H1 (cell line): Measurements from ENCODE around the gene CKAP2L. TPM values are rescaled to one million over a fixed set of nuclear protein-coding genes. Genes with fewer than 3 reads are reported as not detected.

Source experiments
- CTCF ChIA-PET: fragments of 300-600 bp; sonication (Branson Sonifier 250); formaldehyde crosslinking; loops from one replicate; lab custom pipeline; 2021; ENCODE audit not compliant: partially characterized antibody; lab: Charles Lee
- POLR2A ChIA-PET: fragments of 300-600 bp; sonication (Branson Sonifier 250); formaldehyde crosslinking; loops from one replicate; lab custom pipeline; 2021; ENCODE audit warnings: inconsistent platforms; ENCODE audit not compliant: partially characterized antibody; lab: Charles Lee
- DNase-seq, 2 experiments: peaks; one replicate each; pipeline versions ENCODE4 v3.0.0 to v3.0.0-alpha.2; 2010 to 2022; ENCODE audit warnings: low spot score in 2 of 2, low read depth in 1 of 2, mixed read lengths in 1 of 2
- FAIRE-seq: peaks from 2 replicates; lab custom pipeline; 2011; peaks lifted over from hg19 to GRCh38; lab: Jason Lieb, UNC
- H2AFZ ChIP-seq: 2 replicates; pipeline ENCODE4 v1.8.1; 2012; ENCODE audit warnings: low read length, inconsistent platforms
- H2AK5ac ChIP-seq: 2 replicates; pipeline ENCODE4 v1.6.1; 2013; ENCODE audit warnings: low read depth, low read length
- H2BK120ac ChIP-seq: replicated peaks from 2 replicates; pipeline ENCODE3; 2013; ENCODE audit warnings: low read depth, low read length, inconsistent platforms
- H2BK12ac ChIP-seq: 2 replicates; pipeline ENCODE4 v1.6.1; 2013; ENCODE audit warnings: low read depth, low read length
- H2BK15ac ChIP-seq: 2 replicates; pipeline ENCODE4 v1.6.1; 2013; ENCODE audit warnings: low read length
- H2BK20ac ChIP-seq: 2 replicates; pipeline ENCODE4 v1.6.1; 2013; ENCODE audit warnings: low read length
- H2BK5ac ChIP-seq: 2 replicates; pipeline ENCODE4 v1.6.1; 2013; ENCODE audit warnings: low read depth, low read length
- H3K14ac ChIP-seq: 2 replicates; pipeline ENCODE4 v1.6.1; 2013; ENCODE audit warnings: inconsistent platforms; ENCODE audit not compliant: insufficient read length
- H3K18ac ChIP-seq: 2 replicates; pipeline ENCODE4 v1.6.1; 2013; ENCODE audit warnings: low read length; ENCODE audit errors: extremely low read depth
- H3K23ac ChIP-seq: 2 replicates; pipeline ENCODE4 v1.6.1; 2013; ENCODE audit warnings: inconsistent platforms; ENCODE audit not compliant: insufficient read length
- H3K23me2 ChIP-seq: 2 replicates; pipeline ENCODE4 v1.6.1; 2013; ENCODE audit warnings: low read depth, low read length
- H3K27ac ChIP-seq: 2 replicates; pipeline ENCODE4 v1.6.1; 2011; ENCODE audit warnings: low read depth, low read length, inconsistent platforms
- H3K27me3 ChIP-seq, 4 experiments: replicated peaks in 1 of 4; 1 replicate in 1 of 4; 2 replicates in 3 of 4; pipeline versions ENCODE4 v1.6.1 to v1.8.1; 2011 to 2013; ENCODE audit warnings: low read length in 3 of 4, mild to moderate bottlenecking in 3 of 4, inconsistent platforms in 2 of 4, mixed read lengths in 2 of 4, moderate library complexity in 1 of 4; ENCODE audit not compliant: control insufficient read depth in 3 of 4, insufficient read depth in 3 of 4; ENCODE audit errors: extremely low read depth in 1 of 4
- H3K36me3 ChIP-seq, 4 experiments: 2 replicates each; pipeline versions ENCODE4 v1.6.1 to v1.8.1; 2011 to 2013; ENCODE audit warnings: mild to moderate bottlenecking in 4 of 4, low read length in 3 of 4, moderate library complexity in 2 of 4, control low read depth in 1 of 4, inconsistent platforms in 1 of 4; ENCODE audit not compliant: insufficient read depth in 4 of 4, control insufficient read depth in 2 of 4
- H3K4ac ChIP-seq: replicated peaks from 2 replicates; pipeline ENCODE3; 2013; ENCODE audit warnings: low read length, low read depth, mixed read lengths, inconsistent platforms; ENCODE audit not compliant: insufficient read length
- H3K4me1 ChIP-seq, 4 experiments: replicated peaks in 1 of 4; 1 replicate in 1 of 4; 2 replicates in 3 of 4; pipeline versions ENCODE4 v1.6.1 to v1.8.1; 2011 to 2013; ENCODE audit warnings: low read length in 3 of 4, inconsistent platforms in 2 of 4, mixed read lengths in 1 of 4; ENCODE audit not compliant: insufficient read depth in 4 of 4, control insufficient read depth in 3 of 4
- H3K4me2 ChIP-seq, 2 experiments: 2 replicates each; pipeline versions ENCODE4 v1.6.1 to v1.8.1; 2011 to 2013; ENCODE audit warnings: low read depth in 2 of 2, low read length in 2 of 2, control low read depth in 1 of 2, inconsistent platforms in 1 of 2, mild to moderate bottlenecking in 1 of 2; ENCODE audit not compliant: insufficient read depth in 1 of 2
- H3K4me3 ChIP-seq, 4 experiments: fragments of 200-600, 300-600 bp in 1 of 4; sonication (generic), shearing (Covaris generic), sonication (Bioruptor Twin) in 1 of 4; 2 replicates each; pipeline versions ENCODE4 v1.5.1 to v1.8.1; 2011 to 2016; ENCODE audit warnings: low read length in 4 of 4, low read depth in 3 of 4, control low read depth in 2 of 4, inconsistent platforms in 2 of 4, mild to moderate bottlenecking in 2 of 4, mixed read lengths in 1 of 4, moderate library complexity in 1 of 4; ENCODE audit not compliant: insufficient read depth in 2 of 4; ENCODE audit errors: extremely low read depth in 1 of 4
- H3K56ac ChIP-seq: replicated peaks from 2 replicates; pipeline ENCODE3; 2013; ENCODE audit warnings: low read depth, mild to moderate bottlenecking, mixed read lengths, low read length, inconsistent platforms; ENCODE audit not compliant: insufficient read length
- H3K79me1 ChIP-seq: 2 replicates; pipeline ENCODE4 v1.6.1; 2013; ENCODE audit warnings: low read depth, low read length, control low read depth
- H3K79me2 ChIP-seq, 2 experiments: 2 replicates each; pipeline versions ENCODE4 v1.6.1 to v1.8.1; 2012 to 2013; ENCODE audit warnings: low read length in 2 of 2, mild to moderate bottlenecking in 2 of 2, inconsistent platforms in 1 of 2; ENCODE audit not compliant: insufficient read depth in 2 of 2, control insufficient read depth in 1 of 2
- H3K9ac ChIP-seq, 4 experiments: replicated peaks in 1 of 4; 1 replicate in 1 of 4; 2 replicates in 3 of 4; pipeline versions ENCODE4 v1.6.1 to v1.8.1; 2011 to 2013; ENCODE audit warnings: low read depth in 3 of 4, low read length in 3 of 4, control low read depth in 2 of 4, mild to moderate bottlenecking in 2 of 4, moderate library complexity in 2 of 4, inconsistent platforms in 1 of 4; ENCODE audit errors: extremely low read depth in 1 of 4
- H3K9me3 ChIP-seq, 2 experiments: 2 replicates each; pipeline versions ENCODE4 v1.6.1 to v1.8.1; 2012 to 2013; ENCODE audit warnings: mild to moderate bottlenecking in 2 of 2, moderate library complexity in 2 of 2, control low read depth in 1 of 2, inconsistent platforms in 1 of 2, low read depth in 1 of 2, low read length in 1 of 2, mixed read lengths in 1 of 2; ENCODE audit not compliant: insufficient read depth in 2 of 2
- H4K20me1 ChIP-seq, 2 experiments: replicated peaks in 1 of 2; 2 replicates each; pipeline versions ENCODE3 to v1.8.1; 2011 to 2013; ENCODE audit warnings: inconsistent platforms in 2 of 2, low read length in 2 of 2, mild to moderate bottlenecking in 1 of 2; ENCODE audit not compliant: insufficient read depth in 2 of 2, control insufficient read depth in 1 of 2
- H4K5ac ChIP-seq: 2 replicates; pipeline ENCODE4 v1.6.1; 2013; ENCODE audit warnings: low read length, low read depth, mixed read lengths, inconsistent platforms; ENCODE audit not compliant: insufficient read length
- H4K8ac ChIP-seq: 2 replicates; pipeline ENCODE4 v1.8.0; 2013; ENCODE audit warnings: mild to moderate bottlenecking, moderate library complexity, low read length, inconsistent platforms; ENCODE audit not compliant: insufficient read depth; ENCODE audit errors: extremely low read depth
- H4K91ac ChIP-seq: replicated peaks from 2 replicates; pipeline ENCODE3; 2013; ENCODE audit warnings: low read length, mixed read lengths, inconsistent platforms; ENCODE audit not compliant: insufficient read length
- ASH2L ChIP-seq: fragments of 200-600, 300-600 bp; sonication (generic); IDR thresholded peaks from one replicate; pipeline ENCODE4 v1.7.1; 2017; ENCODE audit warnings: low read length
- BRCA1 ChIP-seq: IDR thresholded peaks from 2 replicates; pipeline ENCODE4 v1.6.1; 2012; ENCODE audit warnings: low read depth, low read length, improper control_type of control experiment
- CBX8 ChIP-seq: fragments of 300-800, 300-1000 bp; sonication (generic); IDR thresholded peaks from 2 replicates; pipeline ENCODE4 v1.7.1; 2016; ENCODE audit warnings: low read depth, low read length, borderline replicate concordance
- FOSL1 ChIP-seq: IDR thresholded peaks from 2 replicates; pipeline ENCODE4 v1.6.1; 2011; ENCODE audit warnings: mild to moderate bottlenecking, low read depth, low read length, moderate library complexity; ENCODE audit not compliant: insufficient read depth
- MAFK ChIP-seq: IDR thresholded peaks from 2 replicates; pipeline ENCODE4 v1.6.1; 2012; ENCODE audit warnings: low read depth, mild to moderate bottlenecking, improper control_type of control experiment, low read length
- WGBS, 2 experiments: shearing (Covaris generic) in 1 of 2; methylation state at CpG; one replicate each; pipeline versions ENCODE4 v1.1.6 to v1.1.7; 2013 to 2015; ENCODE audit warnings: low lambda C conversion rate in 2 of 2, mixed read lengths in 2 of 2, inconsistent platforms in 1 of 2, low coverage in 1 of 2, missing lambda C conversion rate in 1 of 2; ENCODE audit not compliant: insufficient replicate concordance in 2 of 2, insufficient coverage in 1 of 2, insufficient read length in 1 of 2; ENCODE audit errors: extremely low coverage in 1 of 2, missing lambda C conversion rate in 1 of 2; 5-methylcytosine and 5-hydroxymethylcytosine counted together
- polyA plus RNA-seq, 7 experiments: library from polyadenylated mRNA; depleted of rRNA in 3 of 7; stranded (reverse) in 5 of 7; unstranded in 2 of 7; fragments of >200 nt in 5 of 7; fragments of 200-250 nt in 2 of 7; gene quantifications; 1 replicate in 5 of 7; 2 replicates in 1 of 7; 4 replicates in 1 of 7; pipeline versions ENCODE4 v1.2.1 to v1.2.3, GENCODE V29; 2011 to 2013; ENCODE audit warnings: missing spikeins in 2 of 7, mixed read lengths in 2 of 7
- total RNA-seq: library from RNA; stranded (reverse); fragmentation: NEBNext Ultra II Directional; extraction: Animal tissue kit (Norgen Biotek cat#: 25700); gene quantifications from 2 replicates; pipeline ENCODE4 v1.2.1, GENCODE V29; 2021

Gene CKAP2L
- total and polyA plus RNA-seq, 2 of the 8 experiments (the other 6 are each of a cell fraction or from before 2014, with no cell fraction given) = 2.5 to 20.7 TPM

GRCh38 chr2:112720785-112721184 lies 43.6 kb downstream of the CKAP2L start, which contains the start of gene NT5DC4:
NT5DC4 (plus strand) TSS chr2:112721020; CDS start chr2:112721080, 60 bp downstream.
- Histone ChIP-seq H3K4me2 (no peak within 1 kb of the TSS), H3K27ac (no peak within 1 kb of the TSS), H3K9ac (no peak within 1 kb of the TSS), H3K27me3 (no peaks in the 10 kb centered on the region), H3K18ac (no peak within 1 kb of the TSS), H2BK20ac (no peak within 1 kb of the TSS), H3K14ac (no peak within 1 kb of the TSS), H2AFZ (no peak within 1 kb of the TSS), H3K4me1 (no peaks in the 10 kb centered on the region; a peak in 2 of 7 replicates), H4K5ac (no peak within 1 kb of the TSS), H2AK5ac (no peak within 1 kb of the TSS), H3K9me3 (no peaks in the 10 kb centered on the region), H3K36me3 (no peaks in the 10 kb centered on the region), H2BK15ac (no peak within 1 kb of the TSS), H3K23me2 (no peaks in the 10 kb centered on the region), H2BK5ac (no peak within 1 kb of the TSS), H4K8ac (no peak within 1 kb of the TSS), H3K56ac (no peak within 1 kb of the TSS), H3K4me3 (no peak within 1 kb of the TSS), H2BK12ac (no peak within 1 kb of the TSS), H3K79me1 (no peaks in the 10 kb centered on the region), H4K20me1 (no peaks in the 10 kb centered on the region), H2BK120ac (no peak within 1 kb of the TSS), H3K23ac (no peak within 1 kb of the TSS)
- DNase-seq (no peak), FAIRE-seq (no peak)
- WGBS, 2 experiments = 89% methylated on average over 6 of the region's 6 CpGs; no CpG with 5 or more reads in 1 of the 2 experiments
- TF ChIP-seq CBX8 (no peak), FOSL1 (no peak), MAFK (no peak), BRCA1 (no peak), ASH2L (no peak)
- TF ChIP-seq, all 59 proteins: peak for 0
- Histone ChIP-seq H3K79me2 (no peaks in the 10 kb centered on the region), H4K91ac (no peak within 1 kb of the TSS), H3K4ac (no peak within 1 kb of the TSS)
- POLR2A ChIA-PET = no interaction called here
- CTCF ChIA-PET = interaction anchor here (1.3 to 10.5 kb wide), 3 partner anchors 9 to 93 kb away, joined by 3 to 185 read pairs (median 3); no protein-coding TSS in a partner anchor
